Activated CD8-positive, alpha-beta T cell treated with anti-CD3 and anti-CD28 coated beads for 36 hours (primary cell): Measurements from ENCODE around the gene CREB3. TPM values are rescaled to one million over a fixed set of nuclear protein-coding genes. Genes with fewer than 3 reads are reported as not detected.

ENCODE experiments used
- ATAC-seq: fragments of 200-7000 bp; cut with Tn5 transposase; one replicate; pipeline ENCODE4 v1.10.0; 2021; ENCODE audit warnings: mild to moderate bottlenecking, moderate library complexity
- CTCF ChIA-PET: fragments of 350-600 bp; sonication (Branson Sonifier 250); formaldehyde crosslinking; loops from one replicate; lab custom pipeline; 2021; ENCODE audit warnings: antibody characterized with exemption; lab: Charles Lee
- POLR2A ChIA-PET: fragments of 350-600 bp; sonication (Branson Sonifier 250); formaldehyde crosslinking; loops from one replicate; lab custom pipeline; 2021; ENCODE audit warnings: antibody characterized with exemption; lab: Charles Lee
- DNase-seq: peaks from one replicate; pipeline ENCODE4 v3.0.0-alpha.2; 2020
- H3K27ac Mint-ChIP-seq: one replicate; pipeline ENCODE4 v1.8.0; 2021; ENCODE audit warnings: mild to moderate bottlenecking, mixed read lengths
- H3K27me3 Mint-ChIP-seq: one replicate; pipeline ENCODE4 v1.8.0; 2021; ENCODE audit warnings: mixed read lengths
- H3K36me3 Mint-ChIP-seq: one replicate; pipeline ENCODE4 v1.8.0; 2021; ENCODE audit warnings: low read depth, mixed read lengths
- H3K4me1 Mint-ChIP-seq: one replicate; pipeline ENCODE4 v1.8.0; 2021; ENCODE audit warnings: low read depth, mixed read lengths
- H3K4me3 Mint-ChIP-seq: one replicate; pipeline ENCODE4 v1.8.0; 2021; ENCODE audit warnings: mild to moderate bottlenecking, moderate library complexity, mixed read lengths
- H3K9me3 Mint-ChIP-seq: one replicate; pipeline ENCODE4 v1.8.0; 2021; ENCODE audit warnings: mixed read lengths
- intact Hi-C: fragments of 100-400 bp; cut with micrococcal nuclease; formaldehyde crosslinking; loops from one replicate; pipeline ENCODE4 v1.10.0; 2022
- total RNA-seq, 2 experiments: library from RNA; stranded (reverse); gene quantifications; one replicate each; pipeline ENCODE4 v1.2.3, GENCODE V29; 2021
- TF ChIP-seq, protein P1 (sequence below): fragments of 200-600 bp; IDR thresholded peaks from one replicate; pipeline ENCODE4 v1.8.0; 2022; ENCODE audit warnings: antibody characterized with exemption, mild to moderate bottlenecking

Gene CREB3
- total RNA-seq, 2 experiments from 2014 or later, result 22.3 to 22.4 TPM

DNA sequence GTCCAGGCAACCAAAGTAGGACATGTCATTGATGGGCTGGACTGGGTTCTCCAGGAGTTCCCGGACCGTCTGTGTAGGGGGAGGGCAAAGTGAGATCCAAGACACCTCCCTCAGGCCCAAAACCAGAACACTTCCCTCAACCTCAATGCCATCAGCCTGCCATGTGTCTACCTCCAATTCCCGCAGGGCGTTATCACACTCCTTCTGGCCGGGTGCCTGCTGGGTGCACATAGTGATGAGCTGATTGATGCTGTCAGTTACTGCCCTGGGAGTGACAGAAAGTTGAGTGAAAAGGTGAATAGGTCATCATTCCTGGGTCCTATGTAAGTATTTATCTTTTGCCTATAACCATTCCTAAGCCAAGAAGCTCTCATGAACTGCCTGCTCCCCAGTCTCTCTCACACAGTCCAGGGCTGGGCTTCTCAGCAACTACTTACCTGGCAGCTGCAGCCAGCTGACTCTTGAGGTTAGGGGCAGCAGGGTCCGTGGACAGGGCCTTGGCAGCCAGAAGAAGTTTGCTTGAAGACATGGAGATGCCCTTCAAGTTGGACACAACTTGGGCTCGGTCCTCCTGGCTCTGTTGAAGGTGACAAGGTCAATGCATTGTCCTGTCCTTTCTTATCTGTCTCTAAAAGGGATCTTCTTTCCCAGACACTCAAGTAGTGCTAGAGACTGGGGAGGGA, 21.5 kb upstream of the CREB3 start:
- H3K27me3 Mint-ChIP-seq, result no peaks in the 10 kb centered on the region
- H3K4me1 Mint-ChIP-seq, result peaks cover 4% of the 10 kb centered on the region
- no peak overlapping the region for H3K4me3 Mint-ChIP-seq
- no peaks in the 10 kb centered on the region for H3K9me3 Mint-ChIP-seq
- H3K36me3 Mint-ChIP-seq, result peaks cover 55% of the 10 kb centered on the region
- TF ChIP-seq, protein P1, sequence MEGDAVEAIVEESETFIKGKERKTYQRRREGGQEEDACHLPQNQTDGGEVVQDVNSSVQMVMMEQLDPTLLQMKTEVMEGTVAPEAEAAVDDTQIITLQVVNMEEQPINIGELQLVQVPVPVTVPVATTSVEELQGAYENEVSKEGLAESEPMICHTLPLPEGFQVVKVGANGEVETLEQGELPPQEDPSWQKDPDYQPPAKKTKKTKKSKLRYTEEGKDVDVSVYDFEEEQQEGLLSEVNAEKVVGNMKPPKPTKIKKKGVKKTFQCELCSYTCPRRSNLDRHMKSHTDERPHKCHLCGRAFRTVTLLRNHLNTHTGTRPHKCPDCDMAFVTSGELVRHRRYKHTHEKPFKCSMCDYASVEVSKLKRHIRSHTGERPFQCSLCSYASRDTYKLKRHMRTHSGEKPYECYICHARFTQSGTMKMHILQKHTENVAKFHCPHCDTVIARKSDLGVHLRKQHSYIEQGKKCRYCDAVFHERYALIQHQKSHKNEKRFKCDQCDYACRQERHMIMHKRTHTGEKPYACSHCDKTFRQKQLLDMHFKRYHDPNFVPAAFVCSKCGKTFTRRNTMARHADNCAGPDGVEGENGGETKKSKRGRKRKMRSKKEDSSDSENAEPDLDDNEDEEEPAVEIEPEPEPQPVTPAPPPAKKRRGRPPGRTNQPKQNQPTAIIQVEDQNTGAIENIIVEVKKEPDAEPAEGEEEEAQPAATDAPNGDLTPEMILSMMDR, result no peak
- CTCF ChIA-PET, result interaction anchor here (1.8 to 15.2 kb wide), 2 partner anchors 15 to 53 kb away, joined by 7 to 121 read pairs; partner anchors contain the start of genes CCDC107 and RMRP
- no peak overlapping the region for H3K27ac Mint-ChIP-seq
- ATAC-seq, result no peak
- POLR2A ChIA-PET, result interaction anchor here (2.1 kb wide), 1 partner anchor 14 kb away, joined by 6 read pairs; no protein-coding TSS in a partner anchor
- intact Hi-C loops, result no loop called here
- no peak for DNase-seq

DNA sequence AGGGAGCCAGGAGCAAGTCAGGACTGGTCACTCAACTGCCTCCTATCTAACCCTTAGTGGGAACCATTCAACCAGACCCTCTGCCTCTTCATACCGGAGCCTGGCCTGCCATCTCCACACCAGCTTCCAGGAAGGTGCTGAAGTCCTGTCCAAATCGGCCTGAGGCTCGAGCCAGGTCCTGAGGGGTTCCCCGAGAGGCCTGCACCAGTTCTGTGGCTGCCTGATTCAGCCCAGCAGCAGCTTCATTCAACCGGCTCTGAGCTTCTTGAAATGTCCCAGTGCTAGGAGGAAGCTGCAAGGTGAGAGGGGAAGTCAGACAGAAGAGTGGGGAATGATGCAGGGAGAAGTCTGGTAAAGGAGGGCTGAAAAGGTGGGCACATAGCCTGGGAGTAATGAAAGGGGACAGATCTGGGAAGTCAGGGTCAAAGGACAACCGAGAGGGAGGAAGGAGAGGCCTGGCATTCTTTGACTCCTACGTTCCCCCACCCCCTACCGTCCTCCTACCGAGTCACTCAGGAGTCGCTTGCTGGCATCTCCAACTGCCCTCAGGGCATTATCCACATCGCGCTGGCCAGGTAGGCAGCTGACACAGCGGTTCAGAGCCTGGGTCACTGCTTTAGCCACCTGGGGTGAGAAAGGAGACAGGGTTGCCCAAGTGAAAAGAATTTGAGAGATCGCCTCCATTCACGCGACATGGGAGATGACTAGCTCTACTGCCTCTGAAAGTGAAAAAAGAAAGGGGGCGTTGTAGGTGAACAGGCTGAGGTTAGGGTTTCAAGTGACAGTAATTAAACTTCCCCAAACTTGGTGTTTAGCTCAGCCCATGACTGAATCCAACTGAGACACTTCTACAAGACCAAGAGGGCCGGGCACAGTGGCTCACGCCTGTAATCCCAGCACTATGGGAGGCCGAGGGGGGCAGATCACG, 20.7 kb upstream of the CREB3 start:
- intact Hi-C loops, result no loop called here
- no peak overlapping the region for H3K4me3 Mint-ChIP-seq
- DNase-seq, result no peak
- H3K36me3 Mint-ChIP-seq, result peaks cover 60% of the 10 kb centered on the region
- no peaks in the 10 kb centered on the region for H3K9me3 Mint-ChIP-seq
- POLR2A ChIA-PET, result interaction anchor here (0.6 to 2.1 kb wide), 2 partner anchors 15 to 16 kb away, joined by 4 to 6 read pairs; no protein-coding TSS in a partner anchor
- peaks cover 4% of the 10 kb centered on the region for H3K4me1 Mint-ChIP-seq
- CTCF ChIA-PET, result interaction anchor here (0.8 to 15.2 kb wide), 5 partner anchors 16 to 95 kb away, joined by 3 to 121 read pairs (median 3); partner anchors contain the start of genes CCDC107 and RMRP
- TF ChIP-seq, protein P1, result no peak
- ATAC-seq, result no peak
- no peaks in the 10 kb centered on the region for H3K27me3 Mint-ChIP-seq
- peak overlapping the region; percentile 28 for H3K27ac Mint-ChIP-seq

DNA sequence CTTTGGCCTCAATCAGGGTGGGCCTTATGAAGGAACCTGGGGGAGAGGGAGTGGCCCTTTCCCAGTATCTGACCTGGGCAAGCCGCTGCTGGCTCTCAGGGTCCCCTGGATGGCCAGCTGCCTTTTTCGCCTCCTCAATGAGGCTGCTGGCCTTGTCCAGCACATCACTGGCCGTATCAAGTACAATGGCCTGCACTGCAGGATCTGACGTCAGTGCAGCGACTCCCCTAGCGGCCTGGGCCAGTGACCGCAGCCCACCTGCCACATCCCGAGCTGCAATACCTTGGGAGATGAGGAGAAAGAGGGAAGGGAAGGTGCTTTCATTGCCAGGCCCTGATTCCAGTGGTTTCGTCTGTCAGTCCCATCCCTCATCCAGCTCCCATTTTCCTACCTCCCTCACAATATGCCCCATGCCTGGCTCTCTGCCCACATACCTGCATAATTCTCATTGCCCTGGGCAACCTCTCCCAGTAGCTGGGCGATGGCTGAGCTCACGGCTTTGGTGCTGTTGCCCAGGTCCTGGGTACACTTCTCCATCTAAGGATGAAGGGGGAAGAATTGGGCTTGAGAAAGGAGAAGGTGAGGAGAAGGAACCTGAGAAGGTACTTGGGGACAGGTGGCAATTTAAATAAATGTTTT, 19.6 kb upstream of the CREB3 start:
- Mint-ChIP-seq H3K4me1 (peaks cover 4% of the 10 kb centered on the region), H3K27ac (no peak overlapping the region), H3K36me3 (peaks cover 57% of the 10 kb centered on the region), H3K9me3 (no peaks in the 10 kb centered on the region), H3K27me3 (no peaks in the 10 kb centered on the region), H3K4me3 (no peak overlapping the region)
- DNase-seq (no peak), ATAC-seq (no peak)
- ChIA-PET POLR2A (interaction anchor here (0.8 to 2.1 kb wide), 4 partner anchors 15 to 198 kb away, joined by 3 to 6 read pairs (median 3); no protein-coding TSS in a partner anchor), CTCF (interaction anchor here (0.8 to 15.2 kb wide), 5 partner anchors 17 to 96 kb away, joined by 3 to 121 read pairs (median 3); partner anchors contain the start of genes CCDC107 and RMRP)
- TF ChIP-seq, protein P1, result no peak
- intact Hi-C loops, result no loop called here

DNA sequence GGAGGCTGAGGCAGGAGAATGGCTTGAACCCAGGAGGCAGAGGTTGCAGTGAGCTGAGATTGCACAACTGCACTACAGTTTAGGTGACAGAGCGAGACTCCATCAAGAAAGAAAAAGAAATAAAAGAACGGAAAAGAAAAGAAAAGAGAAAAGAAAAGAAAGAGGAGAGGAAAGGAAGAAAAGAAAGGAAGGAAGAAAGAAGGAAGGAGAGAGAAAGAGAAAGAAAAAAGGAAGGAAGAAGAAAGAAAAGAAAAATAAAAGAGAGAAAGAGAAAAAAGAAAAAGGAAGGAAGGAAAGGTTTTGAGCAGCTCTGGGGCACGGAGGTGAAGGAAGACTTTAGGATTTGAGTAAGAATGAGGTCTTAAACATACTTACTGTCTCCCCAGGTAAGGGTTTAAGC, 18.9 kb upstream of the CREB3 start:
- peaks cover 54% of the 10 kb centered on the region for H3K36me3 Mint-ChIP-seq
- H3K4me3 Mint-ChIP-seq, result no peak overlapping the region
- DNase-seq (no peak), ATAC-seq (no peak)
- peaks cover 4% of the 10 kb centered on the region for H3K4me1 Mint-ChIP-seq
- H3K9me3 Mint-ChIP-seq, result no peaks in the 10 kb centered on the region
- H3K27me3 Mint-ChIP-seq, result no peaks in the 10 kb centered on the region
- intact Hi-C loops, result no loop called here
- ChIA-PET CTCF (interaction anchor here (15.2 kb wide), 1 partner anchor 17 kb away, joined by 121 read pairs; no protein-coding TSS in a partner anchor), POLR2A (interaction anchor here (0.8 to 1.3 kb wide), 3 partner anchors 14 to 19 kb away, joined by 3 to 4 read pairs (median 3); no protein-coding TSS in a partner anchor)
- TF ChIP-seq, protein P1, result no peak
- H3K27ac Mint-ChIP-seq, result no peak overlapping the region
